CD4-positive, alpha-beta T cell treated with Interleukin-15 for 1 hour (primary cell): ENCODE results near the gene HGD.
"Not testable (repeated sequence)": the region's sequence is repeated elsewhere in the genome, so short reads cannot be mapped to it uniquely, and the experiment has no call there.

Experiments
- DNase-seq: peaks from one replicate; pipeline ENCODE4 v3.0.0-alpha.2; 2020

HGD gene

DNA sequence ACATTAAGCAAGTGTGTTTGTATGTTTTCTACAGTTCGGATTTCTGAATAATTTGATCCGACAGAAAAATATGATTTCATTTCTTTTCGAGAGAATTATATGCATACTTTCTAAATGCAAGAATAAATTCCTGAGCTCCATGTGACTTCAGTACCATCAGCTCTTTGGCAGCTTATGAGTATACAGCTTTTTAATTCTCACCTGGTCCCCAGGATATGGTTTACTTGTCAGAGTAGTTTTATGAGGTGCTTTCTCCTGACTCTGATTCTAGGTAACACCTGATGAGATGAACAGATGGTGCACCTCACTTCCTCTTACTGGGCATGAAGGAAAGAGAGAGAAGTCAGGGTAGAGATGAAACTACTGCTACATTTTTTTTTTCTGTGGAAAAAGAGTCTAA, 3.1 kb downstream of the HGD start:
- no peak for DNase-seq

DNA sequence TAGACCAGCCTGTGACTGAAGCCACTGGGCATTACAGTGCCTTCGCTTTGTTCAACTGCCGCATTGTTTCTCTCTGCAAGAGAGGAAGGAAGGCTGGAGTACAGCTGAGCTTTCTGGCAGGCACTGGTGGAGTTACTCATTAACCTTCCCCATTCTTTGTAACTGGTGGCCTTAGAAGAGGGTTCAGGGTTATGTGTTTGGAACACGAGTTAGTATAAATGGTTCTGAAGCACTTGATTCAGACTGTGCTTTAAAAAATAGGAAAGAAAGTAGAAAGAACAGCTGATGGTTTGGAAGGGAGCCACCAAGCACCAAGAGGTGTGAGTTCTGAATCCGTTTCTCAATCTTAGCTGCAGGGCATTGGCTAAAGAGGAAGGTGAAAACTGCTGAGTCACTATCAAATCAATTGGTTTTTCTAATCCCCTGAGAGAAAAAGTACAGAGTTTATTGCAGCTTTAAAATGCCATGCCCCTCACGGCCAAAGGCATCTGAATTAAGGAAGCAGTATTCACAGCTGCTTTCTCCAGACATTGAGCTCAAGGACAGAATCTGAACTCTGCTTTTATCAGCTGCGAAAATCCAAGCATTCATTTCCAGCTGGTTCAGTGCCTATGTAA, 3.6 kb downstream of the HGD start:
- no peak for DNase-seq

DNA sequence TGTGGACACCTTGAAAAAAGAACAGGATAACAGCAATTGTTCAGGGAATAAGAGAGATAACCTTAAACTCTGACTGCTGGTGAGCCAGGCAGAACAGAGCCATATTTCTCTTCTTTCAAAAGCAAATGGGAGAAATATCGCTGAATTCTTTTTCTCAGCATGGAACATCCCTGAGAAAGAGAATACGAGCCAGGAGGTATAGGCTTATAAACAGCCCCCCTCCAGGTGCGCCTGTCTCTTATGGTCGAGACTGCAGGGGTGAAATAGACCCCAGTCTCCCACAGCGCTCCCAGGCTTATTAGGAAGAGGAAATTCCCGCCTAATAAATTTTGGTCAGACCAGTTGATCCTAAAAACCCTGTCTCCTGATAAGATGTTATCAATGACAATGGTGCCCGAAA, 4.8 kb downstream of the HGD start:
- DNase-seq, result not testable (repeated sequence)

DNA sequence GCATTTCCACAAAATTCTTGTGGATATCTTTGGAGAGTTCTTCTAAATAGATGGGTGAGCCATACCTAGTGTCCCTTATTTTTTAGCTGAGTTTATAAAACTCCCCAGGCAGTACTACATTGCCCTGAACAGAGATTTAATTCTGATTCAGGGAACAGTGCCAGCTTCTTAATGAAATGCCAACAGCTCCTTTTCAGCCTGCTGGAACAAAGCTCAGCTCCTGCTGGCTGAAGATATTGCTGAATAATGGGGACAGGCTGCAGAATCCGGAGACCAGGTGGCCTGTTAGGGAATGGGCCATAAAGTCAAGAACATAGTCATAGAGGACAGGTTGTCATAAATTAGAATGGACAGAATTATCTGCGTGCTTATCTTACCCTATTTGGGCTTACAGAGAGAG, 8.9 kb downstream of the HGD start:
- no peak for DNase-seq

DNA sequence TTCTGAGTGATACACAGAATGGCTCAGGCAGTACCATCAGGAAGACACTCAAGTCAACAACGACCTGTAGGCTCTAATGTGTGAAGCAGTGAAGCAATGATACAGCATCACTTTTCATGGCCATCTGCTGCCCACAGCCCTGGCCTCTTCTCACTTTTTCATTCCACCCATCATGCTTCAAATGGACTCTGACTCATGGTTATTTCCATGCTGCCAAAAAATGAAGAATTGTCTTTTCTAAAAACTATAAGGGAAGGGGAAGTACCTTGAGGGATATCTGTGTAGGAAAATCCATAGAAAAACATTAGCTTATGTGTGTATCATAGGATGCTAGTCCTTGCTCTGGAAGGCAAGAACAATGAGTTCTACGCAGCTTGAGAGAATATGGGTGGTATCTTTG, 11.5 kb downstream of the HGD start:
- no peak for DNase-seq

DNA sequence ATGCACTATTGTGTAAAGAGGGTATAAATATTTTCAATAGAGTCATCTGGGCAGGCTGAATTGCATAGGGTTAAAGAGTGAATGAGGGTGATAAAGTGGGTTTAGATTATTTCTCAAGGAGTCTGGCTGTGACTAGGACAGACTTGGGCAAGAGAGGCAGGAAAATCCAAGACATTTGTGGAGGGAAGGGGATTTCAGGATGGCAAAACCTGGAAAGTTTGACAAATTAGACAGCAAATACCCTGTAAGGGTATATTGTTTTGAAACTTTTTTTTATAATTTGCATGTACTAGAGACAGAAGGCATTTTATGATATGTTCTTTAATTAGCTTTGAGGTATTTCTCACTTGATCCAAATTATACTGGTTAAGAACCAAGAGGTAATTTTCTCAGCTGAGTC, 17.1 kb downstream of the HGD start:
- DNase-seq, result no peak

DNA sequence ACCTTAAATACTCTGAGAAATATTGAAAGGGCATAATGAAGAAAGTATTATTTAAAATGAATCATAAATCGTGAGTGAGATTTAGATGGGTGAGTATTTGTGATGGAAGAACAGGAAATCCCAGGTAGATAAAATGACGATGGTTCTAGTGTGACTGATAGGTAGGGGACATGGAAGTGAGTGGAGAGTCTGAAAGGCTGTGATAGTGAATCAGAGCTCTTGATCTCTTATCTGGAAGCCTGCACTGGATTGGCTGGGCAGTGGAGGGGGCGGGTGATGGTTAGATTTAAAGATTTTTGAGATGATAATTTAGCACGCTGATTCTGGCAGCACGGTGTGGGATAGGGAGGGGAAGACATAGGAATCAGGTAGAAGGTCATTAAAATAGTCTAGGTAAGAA, 20.1 kb downstream of the HGD start:
- DNase-seq, result no peak

DNA sequence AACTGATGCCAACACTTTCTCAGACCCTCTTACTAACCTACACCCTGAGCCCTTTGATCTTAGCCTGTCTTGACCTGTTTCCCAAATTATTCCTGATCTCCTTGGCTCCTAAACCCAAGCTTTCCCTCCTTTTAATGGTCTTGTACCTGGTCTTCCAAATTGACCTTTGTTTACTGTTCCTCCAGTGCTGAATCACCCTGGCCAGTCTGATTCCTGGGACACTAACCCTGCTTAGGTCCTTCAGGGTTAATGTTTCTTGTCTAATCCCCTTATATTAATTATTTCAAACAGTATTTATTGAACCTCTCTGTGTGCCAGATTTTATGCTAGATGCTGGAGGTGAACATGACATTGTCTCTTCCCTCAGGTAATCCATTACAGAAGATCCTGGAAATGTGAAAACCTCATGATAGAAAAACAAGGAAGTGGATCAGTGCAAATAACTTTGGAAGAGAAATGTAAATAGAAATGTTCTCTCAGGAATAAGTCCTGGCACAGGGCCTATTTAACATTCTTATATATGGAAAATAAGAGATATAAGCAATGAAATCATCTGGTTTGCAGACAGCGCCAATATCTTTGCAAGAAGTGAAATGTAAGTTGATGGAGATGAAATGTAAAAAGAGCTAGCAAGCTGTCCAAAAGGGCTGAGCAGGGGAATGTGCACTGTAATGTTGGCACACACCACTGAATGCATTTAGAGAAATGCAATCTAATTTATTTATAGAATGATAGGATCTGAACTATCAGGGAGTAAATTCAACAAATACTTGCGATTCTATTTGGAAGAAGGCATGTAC, 20.7 kb downstream of the HGD start:
- DNase-seq, result no peak

DNA sequence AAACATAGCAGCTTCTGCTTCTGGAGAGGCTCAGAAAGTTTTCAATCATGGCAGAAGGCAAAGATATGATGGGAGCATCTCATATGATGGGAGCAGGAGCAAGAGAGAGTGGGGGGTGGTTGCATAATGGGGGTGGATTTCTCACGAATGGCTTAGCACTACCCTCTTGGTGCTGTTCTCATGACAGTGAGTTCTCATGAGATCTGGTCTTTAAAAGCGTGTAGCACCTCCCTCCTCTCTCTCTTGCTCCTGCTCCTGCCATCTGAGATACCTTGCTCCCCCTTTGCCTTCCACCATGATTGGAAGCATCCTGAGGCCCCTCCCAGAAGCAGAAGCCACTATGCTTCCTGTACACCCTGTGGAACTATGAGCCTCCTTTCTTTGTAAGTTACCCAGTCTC, 22.2 kb downstream of the HGD start:
- no peak for DNase-seq

DNA sequence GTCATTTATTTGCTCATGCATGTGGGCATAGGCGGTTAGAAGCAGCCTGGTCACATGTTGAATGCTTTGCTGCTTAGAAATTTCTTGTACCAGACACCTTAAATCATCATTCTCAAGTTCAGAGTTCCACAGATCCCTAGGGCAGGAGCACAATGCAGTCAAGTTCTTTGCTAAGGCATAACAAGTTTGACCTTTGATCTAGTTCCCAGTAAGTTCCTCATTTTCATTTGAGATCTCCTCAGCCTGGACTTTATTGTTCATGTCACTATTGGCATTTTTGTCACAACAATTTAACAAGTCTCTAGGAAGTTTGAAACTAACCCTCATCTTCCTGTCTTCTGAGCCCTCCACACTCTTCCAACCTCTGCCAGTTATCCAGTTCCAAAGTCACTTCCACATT, 22.8 kb downstream of the HGD start:
- DNase-seq, result no peak

DNA sequence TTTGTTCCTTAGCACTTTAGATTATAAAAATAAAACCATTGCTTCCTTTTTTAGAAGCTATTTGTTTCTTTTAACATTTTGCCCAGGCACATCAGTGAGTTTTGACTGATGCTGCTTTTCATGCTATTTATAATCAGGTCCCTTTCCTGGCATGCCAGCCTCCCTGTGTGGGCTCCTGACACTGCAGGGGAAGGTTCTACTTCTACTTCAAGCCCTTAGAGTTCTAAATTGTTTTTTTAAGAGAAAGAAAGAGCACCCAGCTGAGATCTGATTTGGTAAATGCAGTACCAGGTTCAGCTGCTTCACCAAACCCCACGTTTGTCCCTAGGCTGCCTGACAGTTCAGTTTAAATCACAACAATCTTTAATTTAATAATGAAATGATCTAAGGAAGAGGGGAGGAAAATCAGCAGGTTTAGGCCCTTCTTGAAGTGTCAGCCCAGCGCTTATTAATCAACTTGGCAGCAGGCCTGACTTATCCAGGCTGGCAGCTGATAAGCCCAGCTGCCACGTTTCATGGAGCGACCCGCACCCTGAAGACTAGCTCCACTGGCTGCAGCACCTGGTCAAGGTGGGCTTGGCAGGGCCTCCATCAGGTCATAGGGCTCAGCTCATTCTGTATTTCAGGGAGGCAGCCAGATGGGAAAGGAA, 29.0 kb downstream of the HGD start:
- no peak for DNase-seq

DNA sequence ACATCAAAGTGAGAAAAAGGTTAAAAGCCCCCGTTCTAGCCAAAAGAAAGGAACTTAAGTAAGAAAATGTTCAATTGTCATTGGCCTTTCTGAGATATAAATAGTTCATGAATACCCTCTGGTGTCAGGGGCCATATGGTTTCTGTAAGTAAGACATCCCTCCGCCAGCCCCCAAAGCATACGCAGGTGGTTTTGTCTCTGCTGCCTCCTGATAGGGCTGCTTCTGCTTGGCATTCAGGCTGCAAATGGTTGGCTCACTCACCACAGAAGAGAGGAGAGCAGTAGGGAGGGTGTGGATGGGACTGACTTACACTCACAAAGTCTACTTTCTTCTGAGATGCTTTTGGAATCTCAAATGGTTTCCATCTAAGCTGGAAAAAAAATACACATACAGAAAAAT, 29.8 kb downstream of the HGD start:
- DNase-seq, result no peak

DNA sequence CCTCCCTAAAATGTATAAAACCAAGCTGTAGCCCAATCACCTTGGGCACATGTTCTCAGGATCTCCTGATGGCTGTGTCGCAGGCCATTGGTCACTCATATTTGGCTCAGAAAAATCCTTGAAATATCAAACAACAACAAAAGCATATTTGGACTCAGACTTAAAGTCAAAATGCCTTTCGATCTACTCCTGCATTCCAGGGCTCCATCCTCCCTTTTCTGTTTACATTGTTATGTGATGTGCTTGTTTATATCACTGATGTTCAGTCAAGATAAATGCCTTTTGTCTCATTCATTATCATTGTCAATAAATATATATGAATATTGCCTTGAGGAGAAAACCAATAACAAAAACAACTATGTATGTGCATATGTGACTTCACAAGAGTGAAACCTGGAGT, 31.7 kb downstream of the HGD start:
- no peak for DNase-seq

DNA sequence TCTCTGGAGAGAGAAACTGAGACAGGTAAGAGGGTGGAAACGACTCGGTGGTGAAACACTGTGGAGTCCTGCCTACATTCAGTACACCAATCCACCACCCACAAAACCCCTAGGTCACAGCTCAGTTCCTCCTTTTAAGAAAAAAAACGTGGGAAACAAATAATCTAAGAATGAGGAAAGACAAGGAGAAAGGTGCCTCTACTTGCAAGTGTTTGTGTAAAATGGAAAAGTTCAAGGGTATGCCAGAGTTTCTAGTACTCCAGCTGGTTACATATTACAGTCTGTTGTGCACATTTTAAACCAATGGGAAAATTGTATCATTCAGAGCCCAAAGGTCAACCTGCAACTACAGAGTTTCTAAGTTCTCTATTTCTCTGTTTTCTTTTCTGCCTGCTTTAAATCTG, 32.2 kb downstream of the HGD start:
- no peak for DNase-seq

DNA sequence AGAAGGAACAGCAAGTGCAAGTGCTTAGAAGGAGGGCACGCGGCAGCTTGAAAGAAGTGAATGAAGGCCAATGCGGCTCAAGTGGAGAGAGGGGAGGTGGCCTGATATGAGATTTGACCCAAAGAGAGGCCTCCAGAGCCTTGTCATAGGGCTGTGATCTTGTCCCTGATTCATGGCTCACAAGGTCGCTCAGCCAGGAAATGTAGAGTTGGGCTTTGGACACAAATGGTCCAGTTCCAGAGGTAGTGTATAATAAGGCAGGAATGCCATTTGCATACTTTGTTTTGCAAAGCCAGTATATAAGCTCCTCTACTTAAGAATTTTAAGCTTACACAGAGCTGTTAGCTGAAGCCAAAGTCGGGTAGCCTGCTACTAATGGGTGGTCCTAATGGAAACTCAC, 33.7 kb downstream of the HGD start:
- no peak for DNase-seq

DNA sequence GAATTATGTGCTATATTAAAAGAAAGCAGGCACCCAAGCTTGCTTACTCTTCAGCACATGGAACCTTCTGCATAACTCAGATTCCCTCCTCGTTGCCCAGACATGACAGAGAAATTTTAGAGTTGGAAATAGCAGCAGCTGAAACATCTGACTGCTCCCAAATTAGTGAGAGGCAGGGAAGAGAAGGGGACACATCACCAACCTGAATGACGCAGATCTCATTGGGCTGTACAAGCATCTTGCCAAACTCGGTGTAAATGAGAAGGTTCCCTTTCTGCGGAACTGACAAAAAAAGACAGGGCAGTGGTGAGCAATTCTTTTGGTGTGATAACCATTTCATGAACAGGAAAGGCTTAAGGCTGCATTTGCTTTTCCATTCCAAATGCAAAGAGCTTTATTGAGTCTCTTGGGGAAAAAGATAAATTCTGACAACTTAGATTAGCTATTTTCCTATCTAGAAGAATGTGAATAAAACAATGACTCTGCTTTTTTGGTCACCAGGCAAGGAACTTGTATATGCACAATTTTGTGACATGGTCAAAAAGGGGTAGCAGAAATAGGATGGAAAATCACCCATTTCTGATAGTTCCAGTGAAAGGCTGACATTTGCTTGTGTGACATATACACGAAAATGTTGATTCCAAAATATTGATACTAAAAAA, 35.1 kb downstream of the HGD start:
- DNase-seq, result no peak

DNA sequence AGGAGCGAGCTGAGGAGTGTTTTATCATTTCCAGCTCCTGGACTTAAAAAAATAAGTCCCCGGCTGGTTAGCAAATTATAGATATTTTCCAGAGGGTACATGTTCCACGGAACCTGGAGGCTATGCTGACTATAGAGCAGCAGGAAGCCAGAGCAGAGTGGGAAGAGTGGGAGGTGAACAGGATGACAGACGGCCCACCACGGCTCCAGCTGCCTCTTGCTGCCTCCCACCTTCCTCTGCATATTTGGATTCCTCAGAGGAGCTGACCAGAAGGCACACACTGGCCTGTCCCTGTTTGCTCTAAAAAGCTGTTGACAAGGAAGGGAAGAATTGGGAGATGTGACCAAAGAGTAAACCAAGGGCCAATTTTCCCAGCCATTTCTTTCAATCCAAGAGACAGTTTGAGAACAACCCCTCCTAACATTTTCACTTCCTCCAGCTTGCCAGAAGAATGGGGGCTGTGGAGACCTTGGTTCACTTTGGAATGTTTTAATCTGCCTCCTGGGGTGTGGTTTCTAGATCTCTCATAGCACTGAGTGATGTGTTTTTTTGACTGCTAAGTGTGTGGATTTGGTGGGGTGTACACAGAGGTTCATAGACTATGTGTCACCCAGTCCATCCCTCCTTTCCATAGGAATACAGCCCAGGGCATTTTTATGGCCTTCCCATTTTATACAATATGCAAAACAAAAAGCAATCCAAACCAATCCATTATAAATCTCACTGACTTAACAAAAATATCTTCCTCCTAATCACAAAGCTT, 36.8 kb downstream of the HGD start:
- DNase-seq, result no peak

DNA sequence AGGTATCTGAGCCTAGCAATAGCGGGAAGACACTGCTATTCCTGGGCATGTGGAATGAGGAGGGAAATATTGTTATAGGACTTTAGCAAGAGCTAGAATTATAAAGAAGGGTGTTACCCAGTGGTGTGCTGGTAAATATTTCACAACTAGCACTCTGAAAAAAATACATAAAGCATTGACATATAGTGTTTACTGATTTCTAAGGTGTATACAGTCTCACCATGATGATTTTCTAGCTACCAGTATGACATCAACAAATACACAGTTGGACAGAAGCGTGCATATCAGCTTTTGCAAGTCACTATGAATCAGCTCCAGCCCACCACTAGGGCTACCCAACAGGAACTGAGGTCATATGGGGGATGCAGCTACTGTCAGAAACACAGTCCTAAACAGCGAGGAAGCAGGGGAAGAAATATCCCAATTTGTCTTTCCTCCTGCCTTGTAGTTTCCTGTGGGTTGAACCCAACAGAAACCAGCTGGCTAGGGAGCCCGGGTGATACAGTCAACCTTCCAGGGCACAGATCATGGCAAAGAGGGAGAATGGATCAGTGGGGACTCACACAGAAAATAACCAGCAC, 39.6 kb downstream of the HGD start:
- DNase-seq, result no peak

DNA sequence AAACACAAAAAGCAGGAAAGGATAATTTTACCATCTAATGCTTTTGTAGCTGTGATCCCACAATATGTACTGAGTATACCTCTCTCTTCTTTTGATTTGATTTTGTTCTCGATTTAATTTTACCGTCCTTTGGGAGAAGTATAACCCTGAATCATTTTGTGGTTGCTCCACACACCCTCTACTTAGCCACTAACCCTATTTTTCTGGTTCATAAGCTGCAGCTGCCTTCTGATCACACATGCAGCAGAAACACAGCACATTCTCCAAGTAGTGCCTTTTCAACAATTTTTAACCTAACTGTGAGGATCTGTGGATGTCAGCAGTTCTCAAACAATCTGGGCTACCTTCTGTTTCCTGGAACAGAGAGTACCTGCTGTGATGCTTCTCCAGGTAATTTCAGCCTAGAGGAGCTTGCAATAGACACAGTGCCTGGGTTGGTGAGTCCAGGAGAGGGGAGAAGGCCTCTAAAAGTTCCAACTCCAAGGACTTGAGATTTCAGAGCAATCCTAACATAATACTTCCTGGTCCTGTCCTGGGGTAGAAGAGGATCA, 40.3 kb downstream of the HGD start:
- DNase-seq, result no peak

DNA sequence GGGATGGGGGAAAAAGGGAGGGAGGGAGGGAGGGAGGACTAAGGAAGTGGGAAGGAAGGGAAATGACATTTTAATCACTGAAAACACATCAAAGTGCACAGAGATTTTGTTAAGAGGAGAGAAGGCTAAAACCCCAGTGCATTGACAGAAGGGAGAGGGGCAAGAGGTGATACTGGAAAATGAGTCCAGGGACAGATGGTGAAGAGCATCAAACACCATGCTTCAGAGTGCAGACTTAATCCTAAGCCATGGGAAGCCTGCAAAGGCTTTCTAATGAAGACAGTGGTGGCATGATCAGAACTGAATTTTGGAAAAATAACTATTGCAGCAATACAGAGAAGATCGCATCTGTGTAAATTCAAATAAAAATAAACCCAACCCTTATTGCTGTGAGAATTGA, 41.8 kb downstream of the HGD start:
- no peak for DNase-seq

DNA sequence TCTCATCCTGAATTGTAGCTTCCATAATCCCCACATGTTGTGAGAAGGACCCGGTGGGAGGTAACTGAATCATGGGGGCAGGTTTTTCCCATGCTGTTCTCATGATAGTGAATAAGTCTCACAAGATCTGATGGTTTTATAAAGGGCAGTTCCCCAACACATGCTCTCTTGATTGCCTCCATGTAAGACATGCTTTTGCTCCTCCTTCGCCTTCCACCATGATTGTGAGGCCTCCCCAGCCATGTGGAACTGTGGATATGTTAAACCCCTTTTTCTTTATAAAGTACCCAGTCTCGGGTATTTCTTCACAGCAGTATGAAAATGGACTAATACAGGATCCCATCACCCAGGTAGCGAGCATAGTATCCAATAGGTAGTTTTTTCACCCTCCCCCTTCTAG, 43.2 kb downstream of the HGD start:
- not testable (repeated sequence) for DNase-seq

DNA sequence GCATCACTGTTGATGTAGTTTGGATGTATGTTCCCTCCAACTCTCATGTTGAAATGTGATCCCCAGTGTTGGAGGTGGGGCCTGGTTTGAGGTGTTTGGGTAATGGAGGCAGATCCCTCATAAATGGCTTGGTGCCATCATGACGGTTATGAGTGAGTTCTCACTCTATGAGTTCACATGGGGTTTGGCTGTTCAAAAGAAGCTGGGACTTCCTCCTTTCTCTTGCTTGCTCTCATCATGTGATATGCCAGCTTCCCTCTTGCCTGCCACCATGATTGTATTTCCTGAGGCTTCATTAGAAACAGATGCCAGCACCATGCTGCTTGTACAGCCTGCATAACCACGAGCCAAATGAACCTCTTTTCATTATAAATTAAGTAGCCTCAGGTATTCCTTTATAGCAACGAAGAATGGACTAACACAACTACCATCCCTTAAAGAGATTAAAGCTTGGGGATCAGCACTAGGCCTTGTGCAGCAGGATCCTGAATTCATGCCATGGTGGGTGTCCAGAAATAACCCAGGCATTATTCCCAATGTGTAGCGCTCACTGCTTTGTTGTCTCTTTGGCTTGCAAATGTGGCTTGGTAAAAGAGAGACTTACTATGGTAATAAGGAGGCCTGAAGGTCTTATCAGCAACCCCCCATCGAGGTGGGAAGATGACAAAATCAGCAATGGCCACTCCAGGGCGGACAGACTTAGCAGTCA, 44.0 kb downstream of the HGD start:
- no peak for DNase-seq
